Ishikawa (cell line): ENCODE data around the gene DHRS4L2.
A peak's percentile ranks its signal among the peaks of the same experiment; 100 is the strongest.

Source experiments
- EP300 ChIP-seq: IDR thresholded peaks from 2 replicates; pipeline ENCODE4 v1.6.1; 2012; ENCODE audit warnings: borderline replicate concordance
- RAD21 ChIP-seq: IDR thresholded peaks from 2 replicates; pipeline ENCODE4 v1.6.1; 2012; ENCODE audit warnings: low read depth
- REST ChIP-seq: IDR thresholded peaks from 2 replicates; pipeline ENCODE4 v1.6.1; 2012; ENCODE audit warnings: low read depth, mild to moderate bottlenecking
- TF ChIP-seq, protein P1 (sequence below): IDR thresholded peaks from 2 replicates; pipeline ENCODE4 v1.6.1; 2012

GRCh38 chr14:24036169-24036962 is 47.6 kb downstream of the DHRS4L2 start:
- peak; percentile 63 for TF ChIP-seq RAD21
- TF ChIP-seq REST = no peak
- TF ChIP-seq, protein P1, sequence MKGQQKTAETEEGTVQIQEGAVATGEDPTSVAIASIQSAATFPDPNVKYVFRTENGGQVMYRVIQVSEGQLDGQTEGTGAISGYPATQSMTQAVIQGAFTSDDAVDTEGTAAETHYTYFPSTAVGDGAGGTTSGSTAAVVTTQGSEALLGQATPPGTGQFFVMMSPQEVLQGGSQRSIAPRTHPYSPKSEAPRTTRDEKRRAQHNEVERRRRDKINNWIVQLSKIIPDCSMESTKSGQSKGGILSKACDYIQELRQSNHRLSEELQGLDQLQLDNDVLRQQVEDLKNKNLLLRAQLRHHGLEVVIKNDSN = no peak; the same call in 1 of the 2 replicates
- no peak for TF ChIP-seq EP300
